D721Med (cell line): ENCODE measurements around the gene UBL7.

ENCODE experiments used
- DNase-seq: peaks from one replicate; pipeline ENCODE4 v3.0.0; 2011; ENCODE audit warnings: low spot score; ENCODE audit not compliant: insufficient read length
- FAIRE-seq: peaks from 2 replicates; lab custom pipeline; 2011; peaks lifted over from hg19 to GRCh38; lab: Jason Lieb, UNC
- CTCF ChIP-seq: IDR thresholded peaks from 2 replicates; pipeline ENCODE4 v1.5.1; 2012; ENCODE audit warnings: mild to moderate bottlenecking, control low read depth; ENCODE audit not compliant: insufficient read depth; ENCODE audit errors: missing control alignments

The UBL7 gene

GRCh38 chr15:74408815-74409214 is 52.1 kb downstream of the UBL7 start:
- TF ChIP-seq CTCF: no peak
- no peak for DNase-seq
- no peak for FAIRE-seq

DNA sequence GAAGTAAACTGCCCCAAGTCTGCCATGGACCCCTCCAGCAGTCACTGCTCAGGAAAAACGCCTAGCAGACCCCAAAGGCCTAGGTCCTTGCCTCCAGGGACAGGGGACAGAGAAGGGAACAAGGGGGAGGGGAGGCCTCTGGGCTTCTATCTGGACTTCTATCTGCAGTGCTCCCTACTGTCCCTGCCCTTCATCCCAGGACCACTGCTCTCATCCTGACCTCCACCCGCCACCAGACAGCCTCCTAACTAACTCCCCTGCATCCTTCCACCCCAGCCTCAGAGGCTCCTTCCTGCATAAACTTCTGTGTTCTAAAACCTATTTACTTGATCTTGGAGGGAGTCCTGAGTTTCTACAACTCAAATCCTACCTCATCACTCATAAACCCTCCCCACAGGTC is 52.6 kb downstream of the UBL7 start:
- FAIRE-seq (no peak), DNase-seq (no peak)
- TF ChIP-seq CTCF: no peak

DNA sequence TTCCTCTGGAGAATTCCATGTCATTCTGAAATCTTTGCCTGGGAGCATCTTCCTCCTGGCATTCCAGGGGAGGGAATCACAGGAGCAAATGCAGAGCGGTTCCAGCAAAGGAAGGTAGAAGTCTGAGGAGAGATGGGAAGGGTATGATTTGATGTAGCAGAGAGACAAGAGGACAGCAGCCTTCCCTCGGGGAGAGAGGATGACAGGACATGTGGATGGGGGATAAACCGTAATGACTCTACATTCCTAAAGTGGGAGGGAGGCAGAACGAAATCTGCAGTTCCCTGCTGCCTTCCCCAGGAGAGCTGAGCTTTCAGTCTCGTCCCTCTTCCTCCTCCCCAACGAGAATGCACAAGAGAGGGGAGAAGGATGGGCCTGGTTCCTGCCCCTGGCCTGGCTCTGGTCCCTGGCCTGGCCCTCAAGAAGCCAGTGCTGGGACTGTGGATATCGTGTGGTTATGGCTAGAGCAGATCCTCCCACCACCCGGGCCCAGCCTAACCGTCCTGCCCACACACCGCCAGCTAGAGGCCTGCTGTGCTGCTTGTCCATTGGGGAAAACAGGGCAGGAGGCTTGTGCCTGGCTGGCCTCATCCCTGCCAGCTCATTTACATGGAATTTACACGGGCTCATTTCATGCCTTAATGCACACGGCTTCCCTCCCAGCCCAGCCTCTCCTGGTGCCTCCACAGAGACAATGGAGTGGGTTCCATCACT is 53.8 kb downstream of the UBL7 start:
- TF ChIP-seq CTCF: no peak
- DNase-seq: no peak
- no peak for FAIRE-seq

GRCh38 chr15:74406517-74406916 is 54.4 kb downstream of the UBL7 start:
- TF ChIP-seq CTCF: no peak
- FAIRE-seq (no peak), DNase-seq (no peak)

DNA sequence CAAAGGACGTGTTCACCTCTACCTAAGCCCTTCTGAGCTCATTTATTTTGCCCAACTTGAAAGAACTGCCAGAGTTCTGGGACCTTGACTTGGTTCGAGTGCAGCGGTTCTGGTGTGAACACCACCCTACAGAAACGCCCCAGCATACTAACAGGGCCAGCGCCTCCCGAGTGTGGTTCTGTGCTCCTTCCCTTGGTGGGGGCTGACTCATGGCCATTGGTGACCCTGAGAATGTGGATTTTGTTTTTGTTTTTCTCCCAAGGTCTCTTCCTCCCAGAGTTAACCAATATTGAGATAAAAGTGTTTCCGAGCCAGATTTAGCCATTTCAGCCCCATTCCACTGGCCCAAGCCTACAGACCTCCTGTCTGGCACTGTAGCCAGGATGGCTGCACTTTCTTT is 55.1 kb downstream of the UBL7 start:
- TF ChIP-seq CTCF: no peak
- FAIRE-seq: no peak
- DNase-seq: no peak

DNA sequence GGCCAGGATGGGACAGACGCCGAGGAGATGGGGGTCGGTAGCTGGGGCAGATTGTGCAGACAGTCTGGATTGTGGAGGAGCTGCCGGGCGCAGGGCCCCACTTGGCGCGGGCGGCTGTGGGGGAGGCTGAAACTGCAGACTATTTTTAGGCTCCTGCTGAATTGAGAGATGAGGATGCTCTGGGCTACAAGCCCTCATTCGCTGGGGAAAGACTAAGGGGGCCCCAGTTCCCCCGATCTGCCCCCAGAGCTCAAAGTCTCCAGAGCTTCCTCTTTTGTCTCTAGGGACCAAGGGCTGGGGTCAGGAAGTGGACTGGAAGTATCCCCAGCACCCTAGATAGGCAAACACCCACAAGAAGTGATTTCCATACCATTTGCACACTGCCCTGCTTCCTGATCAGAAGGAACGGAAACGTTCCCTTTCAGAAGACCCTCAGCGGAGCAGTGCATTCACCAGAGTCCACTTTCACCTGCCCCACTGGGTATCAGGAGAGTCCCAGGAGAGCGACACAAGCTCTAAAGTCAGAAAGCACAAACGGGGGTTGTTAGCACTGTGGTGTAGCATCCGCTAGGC is 56.9 kb downstream of the UBL7 start:
- TF ChIP-seq CTCF: no peak
- no peak for FAIRE-seq
- no peak for DNase-seq

GRCh38 chr15:74403588-74403919 is 57.4 kb downstream of the UBL7 start:
- TF ChIP-seq CTCF: no peak
- FAIRE-seq: no peak
- DNase-seq: no peak
